Measurements from ENCODE around the gene RSPH1.

RSPH1 gene

DNA sequence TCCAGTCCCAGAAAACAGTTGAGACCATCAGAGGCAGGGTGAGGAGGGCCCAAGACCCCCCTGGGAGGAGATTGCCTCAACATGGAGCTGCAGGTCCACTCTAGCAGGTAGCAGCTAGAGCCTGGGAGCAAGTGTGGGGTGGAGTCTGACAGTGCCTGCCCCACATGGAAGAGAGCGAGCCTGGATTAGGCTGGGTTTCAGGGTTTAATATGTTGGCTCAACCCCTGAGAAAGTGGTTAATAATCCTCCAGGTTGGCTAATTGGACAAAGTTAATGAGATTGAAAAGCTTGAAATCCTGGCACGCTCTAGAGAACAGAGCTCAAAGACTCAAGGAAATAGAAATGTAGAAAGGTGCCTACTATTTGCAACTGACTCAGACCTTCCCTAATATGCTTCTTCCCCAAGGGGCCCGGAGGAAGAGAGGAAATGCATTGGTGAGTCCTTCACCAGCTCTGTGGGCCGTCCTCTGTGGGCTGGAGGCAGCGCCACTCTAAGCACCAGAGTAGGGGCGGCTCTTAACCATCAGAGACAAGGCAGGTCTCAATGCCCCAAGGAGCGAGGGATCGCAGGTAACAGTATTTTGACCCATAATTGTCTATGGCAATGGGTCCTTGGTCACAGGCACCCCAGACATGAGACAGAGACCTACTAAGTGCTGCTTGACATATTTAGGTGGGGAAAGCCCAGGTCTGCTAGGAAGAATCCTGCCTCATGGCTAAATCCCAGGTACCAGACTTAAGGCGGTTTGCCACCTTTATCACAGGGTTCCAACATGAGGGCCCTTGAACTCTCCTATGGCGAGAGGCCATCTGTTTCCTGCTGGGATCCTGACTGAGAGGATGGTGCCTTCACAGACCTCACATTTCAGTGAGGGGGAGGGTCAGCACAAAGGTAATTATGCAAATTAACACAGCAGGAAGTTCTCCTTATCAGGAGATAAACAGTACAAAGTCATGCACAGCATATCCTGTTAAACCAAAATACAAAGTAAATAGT, 33.8 kb downstream of the RSPH1 start:
- no peak for DNase-seq

DNA sequence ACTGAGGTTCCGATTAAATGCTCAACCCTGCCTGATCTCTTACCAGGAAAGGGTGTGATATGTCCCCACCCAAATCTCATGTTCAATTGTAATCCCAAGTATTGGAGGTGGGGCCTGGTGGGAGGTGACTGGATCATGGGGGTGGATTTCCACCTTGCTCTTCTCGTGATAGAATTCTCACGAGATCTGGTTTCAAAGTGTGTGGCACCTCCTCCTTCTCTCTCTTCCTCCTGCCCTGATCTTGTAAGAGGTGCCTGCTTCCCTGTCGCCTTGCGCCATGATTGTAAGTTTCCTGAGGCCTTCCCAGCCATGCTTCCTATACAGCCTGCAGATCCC, 34.9 kb downstream of the RSPH1 start:
- no peak for DNase-seq

DNA sequence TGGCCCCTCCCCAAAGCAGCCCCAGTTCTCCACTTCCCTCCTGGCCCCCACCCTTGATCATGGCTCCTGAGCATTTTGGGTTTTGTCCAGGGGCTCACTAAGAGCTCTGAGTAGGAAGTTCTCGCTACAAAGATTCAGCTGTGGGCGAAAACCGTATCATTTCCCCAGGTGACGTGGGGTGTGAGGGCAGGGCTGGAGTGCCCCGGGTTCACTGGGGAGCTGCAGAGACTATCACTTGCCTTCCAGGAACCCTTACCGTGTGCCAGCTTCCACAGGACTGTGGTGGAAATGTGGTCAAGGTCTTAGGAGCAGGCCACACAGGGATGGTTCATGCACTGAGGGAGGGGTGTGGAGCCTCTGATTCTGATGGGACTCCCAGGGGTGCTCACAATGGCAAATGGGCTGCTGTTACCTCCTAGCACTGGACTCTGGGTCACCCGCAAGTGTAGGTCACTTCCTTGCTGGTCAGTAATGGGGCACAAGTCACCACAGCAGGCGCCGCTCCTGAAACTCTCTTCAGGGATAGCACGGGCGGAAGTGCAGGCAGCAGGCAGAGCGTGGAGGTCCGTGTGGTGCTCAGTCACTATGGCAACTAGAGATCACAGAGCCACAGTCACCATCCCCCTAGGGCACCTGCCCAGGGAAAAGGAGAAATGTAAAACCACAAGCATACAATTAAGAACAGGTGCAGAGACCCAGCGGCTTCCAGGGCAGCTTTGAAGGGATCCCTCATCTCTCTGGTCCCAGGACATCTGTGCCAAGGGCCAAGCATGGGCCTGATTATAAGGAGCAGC, 35.4 kb downstream of the RSPH1 start:
- no peak for DNase-seq

DNA sequence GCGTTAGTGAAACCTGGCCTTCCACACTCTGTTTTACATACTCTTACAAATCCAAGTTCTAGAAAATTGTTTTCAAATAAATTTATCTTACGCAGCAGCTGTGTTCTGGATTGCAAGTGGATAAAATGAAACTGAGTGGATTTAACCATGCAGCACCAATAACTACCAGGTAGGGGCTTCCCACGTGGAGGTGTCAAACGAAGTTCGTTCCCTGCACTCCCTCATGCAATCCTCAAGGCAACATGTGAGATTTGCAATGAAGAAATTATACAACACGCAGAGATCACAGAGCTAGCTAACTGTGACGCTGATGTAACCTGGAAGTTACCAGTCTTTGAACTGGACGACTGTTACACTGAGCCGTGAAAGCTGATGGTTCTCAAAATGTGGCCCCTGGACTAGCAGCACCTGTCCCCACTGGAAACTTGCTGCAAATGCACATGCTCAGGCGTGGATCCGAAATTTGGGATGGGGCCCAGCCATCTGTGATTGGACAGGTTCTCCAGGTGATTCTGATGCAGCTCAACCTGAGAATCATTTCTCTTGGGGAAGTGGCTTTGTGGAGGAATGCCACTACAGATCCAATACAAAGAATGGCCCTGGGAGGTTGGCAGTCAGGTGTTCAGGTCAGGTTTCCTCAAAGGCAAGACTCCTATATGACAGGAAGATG, 36.3 kb downstream of the RSPH1 start:
- DNase-seq = no peak

DNA sequence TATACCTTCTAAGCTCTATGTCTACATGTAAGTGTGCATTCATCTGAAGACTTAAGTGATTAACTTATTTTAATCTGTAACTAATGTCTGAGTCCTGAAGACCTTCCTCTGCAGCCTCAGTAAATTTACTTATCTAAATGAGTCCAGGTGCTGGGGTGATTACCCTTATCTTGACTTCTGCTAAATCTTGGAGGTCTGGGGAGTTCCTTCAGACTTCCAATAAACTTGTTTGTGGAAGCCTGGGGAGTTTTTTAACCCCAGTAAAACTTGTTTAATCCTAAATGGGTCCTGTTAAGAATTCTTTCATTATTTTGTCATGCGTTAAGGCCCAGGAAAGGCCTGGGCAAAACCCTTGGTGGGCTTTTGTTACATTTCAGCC, 37.0 kb downstream of the RSPH1 start:
- no peak for DNase-seq

DNA sequence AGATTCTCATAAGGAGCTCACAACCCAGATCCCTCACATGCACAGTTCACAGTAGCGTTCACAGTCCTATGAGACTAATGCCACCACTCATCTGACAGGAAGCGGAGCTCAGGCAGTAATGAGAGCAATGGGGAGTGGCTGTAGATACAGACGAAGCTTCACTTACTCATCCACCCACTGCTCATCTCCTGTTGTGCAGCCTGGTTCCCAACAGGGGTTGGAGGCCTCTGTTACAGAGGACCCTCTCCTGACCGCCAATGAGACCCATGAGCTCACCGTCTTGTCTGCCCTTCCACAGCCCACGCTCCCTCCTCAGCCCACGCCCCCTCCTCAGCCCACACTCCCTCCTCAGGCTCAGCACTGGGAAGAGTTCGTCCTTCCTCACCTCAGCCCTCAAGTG, 39.6 kb downstream of the RSPH1 start:
- DNase-seq = no peak

DNA sequence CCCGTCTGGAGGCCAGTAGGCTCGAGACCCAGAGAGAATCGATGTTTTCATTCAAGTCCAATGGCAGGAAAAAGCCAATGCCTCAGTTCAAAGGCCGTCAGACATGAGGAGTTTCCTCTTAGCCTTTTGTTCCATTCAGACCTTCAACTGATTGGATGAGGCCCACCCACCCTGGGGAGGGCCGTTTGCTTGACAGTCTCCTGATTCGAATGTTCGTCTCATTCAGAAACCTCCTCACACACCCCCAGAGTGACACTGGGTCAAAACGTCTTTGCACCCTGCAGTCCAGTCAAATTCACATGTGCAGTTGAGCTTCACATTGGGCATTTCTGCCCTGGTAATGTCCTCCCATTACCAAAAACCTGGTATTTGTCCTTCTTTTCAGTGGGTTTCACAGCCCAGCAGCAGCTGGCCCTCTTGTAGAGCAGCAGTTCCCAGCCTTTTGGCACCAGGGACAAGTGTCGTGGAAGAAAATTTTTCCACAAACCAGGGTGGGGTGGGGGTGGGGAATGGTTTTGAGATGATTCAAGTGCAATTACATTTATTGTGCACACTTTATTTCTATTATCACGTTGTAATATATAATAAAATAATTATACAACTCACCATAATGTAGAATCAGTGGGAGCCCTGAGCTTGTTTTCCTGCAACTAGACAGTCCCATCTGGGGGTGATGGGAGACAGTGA, 40.1 kb downstream of the RSPH1 start:
- no peak for DNase-seq

DNA sequence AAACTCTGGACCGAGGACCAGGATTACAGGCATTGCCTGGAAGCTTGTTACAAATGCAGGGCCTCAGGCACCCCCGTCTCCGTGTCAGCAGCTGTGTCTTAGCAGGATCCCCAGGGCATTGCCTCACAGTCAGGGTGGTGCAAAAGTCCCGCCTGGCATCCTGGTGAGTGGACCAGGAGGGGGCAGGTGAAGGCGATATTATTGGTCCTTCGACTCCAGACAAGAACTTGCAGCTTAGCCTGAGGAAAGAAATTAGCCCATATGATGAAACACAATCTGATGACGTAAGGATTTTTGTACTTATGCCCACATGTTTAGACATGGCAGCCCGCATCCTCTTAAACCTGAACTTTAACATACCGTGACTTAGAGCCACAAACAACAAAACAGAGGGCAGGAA, 40.8 kb downstream of the RSPH1 start:
- DNase-seq = no peak

DNA sequence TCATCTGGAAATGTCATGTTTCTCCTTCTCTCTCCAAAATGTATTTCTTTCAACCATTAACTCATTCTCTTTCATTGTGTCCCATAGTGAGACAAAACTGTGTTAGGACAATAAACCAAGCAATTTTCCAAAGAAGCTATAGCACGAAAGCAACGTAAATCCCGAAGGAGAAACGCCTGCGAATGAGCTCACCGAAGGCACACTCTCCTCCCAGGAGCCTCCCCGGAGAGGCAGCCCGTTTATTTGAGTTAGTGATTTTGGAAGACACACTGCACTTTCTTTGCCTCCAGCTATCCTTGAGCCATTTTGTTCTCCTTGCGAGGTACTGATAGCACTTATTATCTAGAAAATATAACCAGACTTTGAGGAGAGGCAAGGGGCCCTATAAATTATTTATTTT, 41.2 kb downstream of the RSPH1 start:
- DNase-seq = no peak

DNA sequence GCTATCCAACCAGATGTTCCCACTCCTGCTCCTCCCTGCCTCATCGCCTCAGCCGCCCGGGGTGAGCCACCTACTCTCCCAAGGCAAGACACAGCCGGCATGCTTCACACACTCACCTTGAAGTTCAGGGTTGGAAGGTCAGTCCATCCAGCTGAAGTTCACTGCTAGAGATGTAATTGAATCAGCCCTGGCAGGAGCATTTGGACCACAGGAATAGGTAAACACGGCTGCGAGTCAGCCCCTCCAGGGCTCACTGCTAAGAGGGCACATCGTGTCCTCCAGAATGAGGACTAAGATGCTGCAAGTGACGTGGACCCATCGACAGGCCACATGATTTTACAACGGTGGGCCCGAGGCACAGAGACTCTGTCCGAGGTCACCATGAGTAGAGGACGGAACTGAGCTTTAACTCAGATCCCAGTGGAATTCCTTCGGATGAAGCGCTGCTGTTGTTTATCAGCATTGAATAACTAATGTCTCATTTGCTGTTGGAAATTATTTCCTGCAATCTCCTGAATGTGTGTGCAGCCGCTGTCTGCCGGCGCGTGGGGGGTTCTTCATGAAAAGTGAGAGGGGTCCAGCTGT, 41.9 kb downstream of the RSPH1 start:
- no peak for DNase-seq

DNA sequence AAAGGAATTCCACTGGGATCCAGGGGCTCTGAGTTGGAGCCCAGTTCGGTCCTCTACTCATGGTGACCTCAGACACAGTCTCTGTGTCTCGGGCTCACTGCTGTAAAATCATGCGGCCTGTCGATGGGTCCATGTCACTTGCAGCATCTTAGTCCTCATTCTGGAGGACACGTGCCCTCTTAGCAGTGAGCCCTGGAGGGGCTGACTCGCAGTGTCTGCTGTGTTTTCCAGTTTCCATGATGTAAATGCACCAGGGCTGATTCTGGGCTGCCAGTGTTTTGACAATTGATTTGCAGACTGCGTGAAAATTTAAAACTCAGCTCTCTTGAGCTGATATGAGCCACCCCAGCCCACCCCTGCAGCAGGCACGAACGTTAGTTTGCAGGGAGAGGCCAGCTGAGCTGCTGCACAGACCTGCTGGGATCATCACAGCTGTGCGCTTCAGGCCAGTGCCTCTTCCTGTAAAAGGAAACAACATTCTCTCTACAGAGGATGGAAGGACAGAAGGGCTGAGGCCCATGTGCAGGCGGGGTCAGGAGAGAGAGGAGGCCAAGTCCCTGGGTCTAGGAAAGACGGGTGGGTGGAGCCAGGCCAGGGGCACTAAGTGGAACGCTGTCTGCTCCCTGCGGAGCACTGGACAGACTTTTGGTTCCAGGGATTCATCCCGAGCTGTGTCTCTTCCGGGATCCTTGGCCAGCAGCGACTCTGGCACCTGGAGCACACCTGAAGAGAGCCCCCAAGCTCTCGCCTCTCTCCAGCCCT, 42.6 kb downstream of the RSPH1 start:
- DNase-seq = no peak

DNA sequence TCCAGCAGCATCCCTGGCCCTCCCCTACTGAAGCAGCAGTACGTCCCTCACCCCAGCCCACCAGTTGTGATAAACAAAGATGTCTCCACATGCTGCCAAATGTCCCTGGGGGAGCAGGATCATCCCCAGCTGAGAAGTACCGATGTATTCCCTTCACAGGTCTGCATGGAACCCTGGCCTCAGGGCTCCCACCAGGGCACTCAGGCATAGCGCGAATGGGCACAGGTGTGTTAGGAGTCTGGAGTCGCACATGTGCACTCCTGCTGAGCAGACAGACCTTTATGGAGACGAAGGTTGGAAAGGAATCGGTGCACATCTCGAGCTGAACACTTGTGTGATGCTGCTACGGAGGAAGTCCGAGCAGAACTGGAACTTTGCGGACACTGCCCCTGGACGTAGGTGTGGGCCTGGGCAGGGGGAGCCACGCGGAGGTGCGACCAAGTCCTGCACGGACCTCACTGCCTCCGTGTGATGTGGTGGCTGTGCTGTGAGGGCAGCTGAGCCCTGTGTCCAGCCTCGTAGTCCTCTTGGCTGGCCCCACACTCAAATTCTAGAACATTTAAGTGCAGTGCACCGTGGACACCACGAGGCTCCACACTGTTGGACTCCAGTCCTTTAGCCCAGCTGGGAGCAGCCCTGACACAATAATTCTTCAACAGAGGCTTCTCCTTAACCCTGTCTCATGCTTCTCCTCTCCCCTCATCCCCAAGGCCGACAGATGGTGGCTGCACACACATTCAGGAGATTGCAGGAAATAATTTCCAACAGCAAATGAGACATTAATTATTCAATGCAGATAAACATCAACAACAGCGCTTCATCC, 43.4 kb downstream of the RSPH1 start:
- DNase-seq = no peak

DNA sequence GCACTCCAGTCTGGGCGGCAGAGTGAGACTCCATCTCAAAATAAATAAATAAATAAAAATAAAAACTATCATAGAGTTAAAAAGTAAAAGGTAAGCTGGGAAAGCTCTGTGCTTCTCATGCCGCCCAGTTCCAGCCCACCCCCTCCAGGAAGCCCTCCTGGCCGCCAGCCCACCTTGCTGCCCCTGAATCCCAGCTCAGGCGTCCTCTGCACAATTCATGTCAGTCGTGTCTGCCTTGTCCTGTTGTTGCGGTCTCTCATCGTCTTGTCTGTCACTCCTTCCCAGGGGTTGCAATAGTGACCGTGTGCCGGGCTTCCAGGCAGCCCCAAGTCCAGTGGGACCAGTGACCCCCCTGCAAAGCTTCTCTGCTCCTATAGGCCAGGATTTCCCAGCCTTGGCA, 44.1 kb downstream of the RSPH1 start:
- DNase-seq = no peak

DNA sequence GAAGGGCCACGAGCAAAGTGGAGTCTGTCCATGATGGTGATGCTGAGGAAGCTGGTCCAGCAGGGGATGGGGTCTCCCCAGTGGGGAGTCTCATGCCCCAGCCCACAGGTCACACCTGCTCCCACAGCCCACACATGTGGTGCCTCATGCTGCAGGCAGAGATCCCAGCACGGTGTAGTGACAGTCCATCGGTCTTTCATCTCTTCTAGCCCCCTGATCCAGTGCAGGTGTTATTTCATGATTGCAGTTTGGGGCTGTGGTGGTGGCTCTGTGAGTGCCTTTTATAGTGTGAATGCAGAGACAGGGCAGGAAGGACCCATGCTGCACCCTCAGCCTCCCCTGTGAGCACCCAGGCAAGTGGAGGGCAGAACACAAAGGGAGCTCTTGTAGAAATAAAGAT, 47.3 kb downstream of the RSPH1 start:
- DNase-seq = no peak

DNA sequence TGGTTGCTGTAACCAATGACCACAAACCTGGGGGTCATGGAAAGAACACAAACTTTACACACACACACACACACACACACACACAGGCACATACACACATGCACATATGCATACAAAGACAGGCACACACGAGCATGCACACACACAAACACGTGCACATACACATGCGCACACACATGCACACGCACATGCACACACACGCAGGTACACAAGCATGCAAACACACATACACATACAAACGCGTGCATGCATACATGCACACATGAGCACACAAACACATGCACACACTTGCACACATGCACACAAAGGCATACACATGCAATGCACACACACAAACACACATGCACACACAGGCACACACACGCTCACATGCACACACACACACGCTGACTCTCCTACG, 48.3 kb downstream of the RSPH1 start:
- DNase-seq = no peak

DNA sequence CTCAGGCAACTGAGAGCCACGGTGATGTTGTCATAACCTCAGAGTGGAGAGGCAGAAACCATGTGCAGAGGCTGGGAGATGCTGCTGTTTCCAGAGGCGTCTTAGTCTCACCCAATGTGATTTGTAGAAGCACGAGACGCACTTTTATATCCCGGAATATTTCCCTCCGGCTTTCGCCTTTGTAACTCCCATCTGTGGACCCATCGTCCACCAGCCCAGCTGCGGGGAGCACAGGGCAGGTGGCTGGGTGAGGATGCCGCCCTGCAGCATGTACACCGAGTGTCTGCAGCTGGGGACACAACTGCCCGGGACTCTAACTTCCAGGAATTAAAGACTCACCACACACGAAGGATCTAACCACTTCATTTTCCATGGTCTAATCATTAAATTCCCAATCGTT, 48.8 kb downstream of the RSPH1 start:
- no peak for DNase-seq

DNA sequence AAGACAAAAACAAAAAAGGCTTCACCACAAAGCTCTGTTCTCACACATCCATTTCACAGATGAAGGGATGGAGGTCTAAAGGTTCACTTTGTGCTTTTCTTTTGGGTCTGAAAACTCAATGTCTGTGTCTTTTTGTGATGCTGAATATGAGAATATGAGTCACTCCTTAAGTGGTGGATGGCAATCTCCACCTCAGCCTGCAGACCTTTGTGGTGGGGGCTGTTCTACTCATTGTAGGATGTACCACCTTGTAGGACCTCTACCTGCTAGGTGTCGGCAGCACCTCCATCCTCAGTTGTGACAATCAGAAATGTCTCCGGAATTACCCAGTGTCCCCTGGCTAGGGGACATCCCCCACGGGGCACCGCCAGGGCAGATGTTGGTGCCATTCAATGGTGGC, 49.5 kb downstream of the RSPH1 start:
- DNase-seq = no peak

DNA sequence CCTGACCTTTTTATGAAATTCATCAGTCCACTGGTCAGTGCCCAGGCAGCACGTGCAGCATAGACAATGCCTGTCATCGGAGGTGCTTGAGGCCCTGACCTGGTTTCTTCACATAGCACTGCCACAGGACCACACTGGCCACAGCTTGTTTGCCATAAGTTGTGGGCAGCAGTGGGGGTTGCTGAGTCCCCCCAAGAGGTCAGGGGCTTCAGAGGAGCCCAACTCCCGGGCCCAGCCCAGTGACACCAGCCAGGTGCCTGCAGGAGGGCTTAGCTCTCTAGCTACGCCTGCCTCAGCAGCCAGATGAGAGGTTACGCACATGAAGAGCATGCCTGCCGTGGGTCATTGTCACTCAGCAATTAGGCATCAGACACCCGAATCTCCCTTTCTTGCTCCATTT, 50.7 kb downstream of the RSPH1 start:
- no peak for DNase-seq

DNA sequence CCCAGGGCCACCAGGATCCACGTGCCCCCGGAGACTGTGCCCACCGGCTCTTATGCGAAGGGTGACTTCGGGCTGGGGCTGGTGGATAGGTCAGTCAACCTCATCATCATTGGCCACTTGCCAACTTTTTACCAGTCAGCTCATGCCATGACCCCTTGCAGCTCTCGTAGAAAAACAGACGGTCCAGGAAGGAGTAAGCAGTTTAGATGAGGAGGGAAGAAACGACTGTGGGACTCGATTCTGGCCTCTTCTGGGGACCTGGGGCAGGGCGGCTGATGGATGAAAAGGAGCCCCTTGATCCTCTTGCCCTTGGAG, 51.3 kb downstream of the RSPH1 start:
- DNase-seq = no peak

DNA sequence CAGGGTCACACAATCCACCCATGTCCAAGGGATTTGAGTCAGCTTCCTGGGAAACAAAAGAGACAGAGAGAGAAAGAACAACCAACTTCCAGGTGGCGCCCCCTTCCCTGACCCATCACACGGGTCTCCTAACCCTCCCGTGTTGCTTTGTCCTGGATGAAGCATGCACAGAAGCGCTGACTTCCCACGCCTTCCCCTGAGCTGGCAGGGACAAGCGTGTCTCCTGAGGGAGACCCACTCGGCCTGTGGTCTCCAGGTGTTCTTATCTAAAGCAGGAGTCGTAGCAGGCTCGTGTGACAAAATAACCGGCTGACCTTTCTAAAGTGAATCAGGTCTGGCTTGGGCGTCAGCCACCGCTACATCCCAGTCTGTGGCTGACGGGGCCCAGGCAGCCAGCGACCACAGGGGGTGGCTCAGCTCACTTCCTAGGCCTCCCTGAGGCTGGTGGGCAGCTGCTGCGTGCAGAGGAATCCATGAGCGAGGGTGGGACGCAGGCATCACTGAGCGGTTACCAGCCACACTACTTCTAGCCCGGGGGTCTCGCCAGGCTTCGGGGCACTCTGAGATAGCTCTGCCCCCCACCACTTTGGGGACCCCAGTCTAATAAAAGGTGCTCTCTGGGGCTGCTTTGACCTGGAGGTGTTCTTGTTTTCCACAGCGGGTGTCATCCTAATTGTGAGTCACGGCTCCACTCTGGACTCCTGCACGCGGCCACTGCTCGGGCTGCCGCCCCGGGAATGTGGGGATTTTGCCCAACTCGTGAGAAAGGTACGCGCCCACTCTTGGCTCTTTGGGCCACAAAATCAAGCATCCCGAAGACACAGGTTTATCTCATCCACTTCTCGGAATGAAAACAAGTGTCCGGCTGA, 51.9 kb downstream of the RSPH1 start:
- no peak for DNase-seq

Data from hippocampal formation (tissue), 2 donors.